H9 (cell line): ENCODE results near the gene PPP2R1A. TPM values are rescaled to one million over a fixed set of nuclear protein-coding genes. Genes with fewer than 3 reads are reported as not detected.

Experiments used
- DNase-seq: peaks from one replicate; pipeline ENCODE4 v3.0.0-alpha.2; 2017
- H2AFZ ChIP-seq: one replicate; pipeline ENCODE4 v1.6.1; 2013; ENCODE audit warnings: mild to moderate bottlenecking, low read length, control low read depth, moderate library complexity
- H2AK5ac ChIP-seq: 2 replicates; pipeline ENCODE4 v1.6.1; 2013; ENCODE audit warnings: low read length, control low read depth, mixed read lengths; ENCODE audit not compliant: insufficient read length
- H2BK120ac ChIP-seq: one replicate; pipeline ENCODE4 v1.6.1; 2013; ENCODE audit warnings: low read depth, mild to moderate bottlenecking, low read length, control low read depth, inconsistent platforms; ENCODE audit not compliant: poor library complexity, severe bottlenecking
- H2BK12ac ChIP-seq: 2 replicates; pipeline ENCODE4 v1.6.1; 2013; ENCODE audit warnings: low read length, control low read depth, mixed read lengths, low read depth; ENCODE audit not compliant: insufficient read length
- H2BK15ac ChIP-seq: 2 replicates; pipeline ENCODE4 v1.6.1; 2013; ENCODE audit warnings: low read depth, low read length, control low read depth
- H2BK20ac ChIP-seq: one replicate; pipeline ENCODE4 v1.6.1; 2013; ENCODE audit warnings: low read depth, mild to moderate bottlenecking, low read length, control low read depth, inconsistent platforms; ENCODE audit not compliant: poor library complexity, severe bottlenecking
- H2BK5ac ChIP-seq: 2 replicates; pipeline ENCODE4 v1.6.1; 2013; ENCODE audit warnings: low read length, control low read depth, mixed read lengths; ENCODE audit not compliant: insufficient read length
- H3K14ac ChIP-seq: 2 replicates; pipeline ENCODE4 v1.6.1; 2013; ENCODE audit warnings: low read length, control low read depth; ENCODE audit not compliant: insufficient read depth
- H3K18ac ChIP-seq: 2 replicates; pipeline ENCODE4 v1.6.1; 2013; ENCODE audit warnings: low read depth, mild to moderate bottlenecking, mixed read lengths, low read length, control low read depth; ENCODE audit not compliant: insufficient read length
- H3K23ac ChIP-seq: 2 replicates; pipeline ENCODE4 v1.6.1; 2013; ENCODE audit warnings: low read length, control low read depth, mixed read lengths, low read depth; ENCODE audit not compliant: insufficient read length
- H3K23me2 ChIP-seq: 2 replicates; pipeline ENCODE4 v1.6.1; 2013; ENCODE audit warnings: low read depth, mild to moderate bottlenecking, mixed read lengths, low read length, control low read depth; ENCODE audit not compliant: insufficient read length, poor library complexity, severe bottlenecking
- H3K27ac ChIP-seq: 2 replicates; pipeline ENCODE4 v1.5.1; 2013; ENCODE audit warnings: low read length, control low read depth, mixed read lengths, low read depth; ENCODE audit not compliant: insufficient read length
- H3K27me3 ChIP-seq: 2 replicates; pipeline ENCODE4 v1.6.1; 2013; ENCODE audit warnings: low read length, control low read depth, inconsistent platforms; ENCODE audit not compliant: insufficient read depth
- H3K4ac ChIP-seq: 2 replicates; pipeline ENCODE4 v1.6.1; 2013; ENCODE audit warnings: low read depth, mild to moderate bottlenecking, control low read depth, inconsistent platforms, low read length, moderate library complexity
- H3K4me1 ChIP-seq: 2 replicates; pipeline ENCODE4 v1.6.1; 2013; ENCODE audit warnings: low read length, control low read depth, inconsistent platforms; ENCODE audit not compliant: insufficient read depth
- H3K4me2 ChIP-seq: 2 replicates; pipeline ENCODE4 v1.6.1; 2013; ENCODE audit warnings: low read length, control low read depth, mixed read lengths; ENCODE audit not compliant: insufficient read length, insufficient read depth
- H3K56ac ChIP-seq: 2 replicates; pipeline ENCODE4 v1.6.1; 2013; ENCODE audit warnings: low read depth, mild to moderate bottlenecking, mixed read lengths, low read length, control low read depth; ENCODE audit not compliant: insufficient read length
- H3K79me1 ChIP-seq: 2 replicates; pipeline ENCODE4 v1.6.1; 2013; ENCODE audit warnings: low read depth, mild to moderate bottlenecking, moderate library complexity, low read length, control low read depth, inconsistent platforms; ENCODE audit not compliant: insufficient read depth, poor library complexity, severe bottlenecking
- H3K79me2 ChIP-seq: 2 replicates; pipeline ENCODE4 v1.6.1; 2013; ENCODE audit warnings: low read length, control low read depth, inconsistent platforms; ENCODE audit not compliant: insufficient read depth
- H3K9ac ChIP-seq: 2 replicates; pipeline ENCODE4 v1.6.1; 2013; ENCODE audit warnings: low read length, control low read depth, mixed read lengths; ENCODE audit not compliant: insufficient read length; ENCODE audit errors: extremely low read depth
- H3K9me3 ChIP-seq: one replicate; pipeline ENCODE4 v1.6.1; 2013; ENCODE audit warnings: low read depth, low read length, inconsistent platforms; ENCODE audit not compliant: control insufficient read depth
- H3T11ph ChIP-seq: one replicate; pipeline ENCODE4 v1.6.1; 2013; ENCODE audit warnings: mild to moderate bottlenecking, low read length, control low read depth, inconsistent platforms
- H4K20me1 ChIP-seq: one replicate; pipeline ENCODE4 v1.6.1; 2013; ENCODE audit not compliant: control insufficient read depth, insufficient read length, insufficient read depth
- H4K5ac ChIP-seq: 2 replicates; pipeline ENCODE4 v1.6.1; 2013; ENCODE audit warnings: low read depth, mild to moderate bottlenecking, mixed read lengths, low read length, control low read depth; ENCODE audit not compliant: insufficient read length
- H4K8ac ChIP-seq: replicated peaks from 2 replicates; pipeline ENCODE4 v1.6.1; 2013; ENCODE audit warnings: low read length, control low read depth, mixed read lengths, low read depth; ENCODE audit not compliant: insufficient read length
- H4K91ac ChIP-seq: 2 replicates; pipeline ENCODE4 v1.6.1; 2013; ENCODE audit warnings: low read depth, mild to moderate bottlenecking, moderate library complexity, mixed read lengths, low read length, control low read depth; ENCODE audit not compliant: insufficient read length
- H3K27ac Mint-ChIP-seq, 3 experiments: 2 replicates in 2 of 3; 3 replicates in 1 of 3; pipeline ENCODE4 v1.8.0; 2020 to 2021; ENCODE audit warnings: mixed read lengths in 3 of 3, mild to moderate bottlenecking in 1 of 3, moderate library complexity in 1 of 3
- H3K27me3 Mint-ChIP-seq: 2 replicates; pipeline ENCODE4 v1.8.0; 2021; ENCODE audit warnings: low read depth, mild to moderate bottlenecking, moderate library complexity, mixed read lengths
- H3K36me3 Mint-ChIP-seq, 3 experiments: 2 replicates in 2 of 3; 3 replicates in 1 of 3; pipeline ENCODE4 v1.8.0; 2020 to 2021; ENCODE audit warnings: low read depth in 3 of 3, mixed read lengths in 3 of 3; ENCODE audit not compliant: insufficient read depth in 1 of 3
- H3K4me1 Mint-ChIP-seq, 2 experiments: 2 replicates each; pipeline ENCODE4 v1.8.0; 2020; ENCODE audit warnings: mixed read lengths in 2 of 2
- H3K4me3 Mint-ChIP-seq, 2 experiments: 2 replicates in 1 of 2; 3 replicates in 1 of 2; pipeline ENCODE4 v1.8.0; 2020 to 2021; ENCODE audit warnings: mild to moderate bottlenecking in 2 of 2, mixed read lengths in 2 of 2, moderate library complexity in 1 of 2
- H3K9me3 Mint-ChIP-seq, 2 experiments: 2 replicates in 1 of 2; 3 replicates in 1 of 2; pipeline ENCODE4 v1.8.0; 2020; ENCODE audit warnings: mild to moderate bottlenecking in 2 of 2, mixed read lengths in 2 of 2, moderate library complexity in 1 of 2
- WGBS: extraction: QIAGEN DNeasy Blood & Tissue Kit; methylation state at CpG from one replicate; pipeline ENCODE4 v1.1.7; 2013; ENCODE audit warnings: missing lambda C conversion rate, low lambda C conversion rate, mixed read lengths; ENCODE audit not compliant: insufficient read length; ENCODE audit errors: extremely low coverage; 5-methylcytosine and 5-hydroxymethylcytosine counted together
- long read RNA-seq: library from polyadenylated mRNA; unstranded; transcript quantifications from one replicate; pipeline ENCODE4 v2.0.0, GENCODE V29; 2020
- total RNA-seq: library from RNA; stranded (reverse); gene quantifications from 2 replicates; pipeline ENCODE4 v1.2.1, GENCODE V29; 2021
- TF ChIP-seq, protein P1 (sequence below): fragments of 200-600 bp; sonication (generic); conservative IDR thresholded peaks from 3 replicates; pipeline ENCODE4 v1.8.0; 2021; ENCODE audit warnings: antibody characterized with exemption, mild to moderate bottlenecking

The PPP2R1A gene
- total RNA-seq, result 423 and 432 TPM in 2 replicates
- long read RNA-seq, full-length matches to known transcripts, result 3,884 of 4,296 reads
- long read RNA-seq, partial matches to known transcripts, result 347 of 4,296 reads
- long read RNA-seq, other reads (novel, unspliced or antisense), result 65 of 4,296 reads

- no CpG with 5 or more reads among the region's 70 CpGs for WGBS
- H2AFZ ChIP-seq, result no peak within 1 kb of the TSS
- no peak within 1 kb of the TSS for H3K23ac ChIP-seq
- peak within 1 kb of the TSS; percentile 99 for H3K18ac ChIP-seq
- no peak within 1 kb of the TSS for H3K4ac ChIP-seq
- peaks cover 35% of the 10 kb centered on the region for H3K79me2 ChIP-seq
- no peak within 1 kb of the TSS for H4K91ac ChIP-seq
- peak within 1 kb of the TSS; percentile 98 for H3K14ac ChIP-seq
- H3T11ph ChIP-seq, result no peak within 1 kb of the TSS
- TF ChIP-seq, protein P1, sequence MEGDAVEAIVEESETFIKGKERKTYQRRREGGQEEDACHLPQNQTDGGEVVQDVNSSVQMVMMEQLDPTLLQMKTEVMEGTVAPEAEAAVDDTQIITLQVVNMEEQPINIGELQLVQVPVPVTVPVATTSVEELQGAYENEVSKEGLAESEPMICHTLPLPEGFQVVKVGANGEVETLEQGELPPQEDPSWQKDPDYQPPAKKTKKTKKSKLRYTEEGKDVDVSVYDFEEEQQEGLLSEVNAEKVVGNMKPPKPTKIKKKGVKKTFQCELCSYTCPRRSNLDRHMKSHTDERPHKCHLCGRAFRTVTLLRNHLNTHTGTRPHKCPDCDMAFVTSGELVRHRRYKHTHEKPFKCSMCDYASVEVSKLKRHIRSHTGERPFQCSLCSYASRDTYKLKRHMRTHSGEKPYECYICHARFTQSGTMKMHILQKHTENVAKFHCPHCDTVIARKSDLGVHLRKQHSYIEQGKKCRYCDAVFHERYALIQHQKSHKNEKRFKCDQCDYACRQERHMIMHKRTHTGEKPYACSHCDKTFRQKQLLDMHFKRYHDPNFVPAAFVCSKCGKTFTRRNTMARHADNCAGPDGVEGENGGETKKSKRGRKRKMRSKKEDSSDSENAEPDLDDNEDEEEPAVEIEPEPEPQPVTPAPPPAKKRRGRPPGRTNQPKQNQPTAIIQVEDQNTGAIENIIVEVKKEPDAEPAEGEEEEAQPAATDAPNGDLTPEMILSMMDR, result no peak
- peaks cover 5% of the 10 kb centered on the region for H3K79me1 ChIP-seq
- H3K4me1 ChIP-seq, result peaks cover 7% of the 10 kb centered on the region; the same call in 1 of the 2 replicates
- H3K9ac ChIP-seq, result peak within 1 kb of the TSS; percentile 95
- H3K27me3 Mint-ChIP-seq, result no peaks in the 10 kb centered on the region
- H3K36me3 Mint-ChIP-seq, result peaks cover 16 to 34% (median 30%) of the 10 kb centered on the region in 3 experiments
- peak; percentile 100 for DNase-seq
- H2BK120ac ChIP-seq, result no peak within 1 kb of the TSS
- H3K4me3 Mint-ChIP-seq, result peak within 1 kb of the TSS; percentile 96 to 99
- H2BK20ac ChIP-seq, result no peak within 1 kb of the TSS
- no peaks in the 10 kb centered on the region for H3K27me3 ChIP-seq
- no peaks in the 10 kb centered on the region for H3K23me2 ChIP-seq
- H4K5ac ChIP-seq, result no peak within 1 kb of the TSS
- H2BK5ac ChIP-seq, result peak within 1 kb of the TSS; percentile 75
- peak within 1 kb of the TSS; percentile 99 to 100 (median 100) for H3K27ac Mint-ChIP-seq
- no peak within 1 kb of the TSS for H2BK15ac ChIP-seq
- peak within 1 kb of the TSS; percentile 38 for H3K27ac ChIP-seq
- H3K9me3 Mint-ChIP-seq, result no peaks in the 10 kb centered on the region
- no peak within 1 kb of the TSS for H2BK12ac ChIP-seq
- peaks cover 33% of the 10 kb centered on the region in 2 experiments for H3K4me1 Mint-ChIP-seq
- H4K20me1 ChIP-seq, result no peaks in the 10 kb centered on the region
- no peak within 1 kb of the TSS for H4K8ac ChIP-seq
- H3K4me2 ChIP-seq, result peak within 1 kb of the TSS; percentile 86
- H2AK5ac ChIP-seq, result no peak within 1 kb of the TSS
- no peaks in the 10 kb centered on the region for H3K9me3 ChIP-seq
- no peak within 1 kb of the TSS for H3K56ac ChIP-seq
Measured at GRCh38 chr19:52189735-52190486, at the start of gene PPP2R1A. Gene PPP2R1A, plus strand, starts transcription at chr19:52190052. Its CDS starts 45 bp downstream, at chr19:52190097.
